Measurements from ENCODE around the gene MIA. TPM values are rescaled to one million over a fixed set of nuclear protein-coding genes. Genes with fewer than 3 reads are reported as not detected.

The MIA gene
- total RNA-seq, 2 donors from 2014 or later = not detected

DNA sequence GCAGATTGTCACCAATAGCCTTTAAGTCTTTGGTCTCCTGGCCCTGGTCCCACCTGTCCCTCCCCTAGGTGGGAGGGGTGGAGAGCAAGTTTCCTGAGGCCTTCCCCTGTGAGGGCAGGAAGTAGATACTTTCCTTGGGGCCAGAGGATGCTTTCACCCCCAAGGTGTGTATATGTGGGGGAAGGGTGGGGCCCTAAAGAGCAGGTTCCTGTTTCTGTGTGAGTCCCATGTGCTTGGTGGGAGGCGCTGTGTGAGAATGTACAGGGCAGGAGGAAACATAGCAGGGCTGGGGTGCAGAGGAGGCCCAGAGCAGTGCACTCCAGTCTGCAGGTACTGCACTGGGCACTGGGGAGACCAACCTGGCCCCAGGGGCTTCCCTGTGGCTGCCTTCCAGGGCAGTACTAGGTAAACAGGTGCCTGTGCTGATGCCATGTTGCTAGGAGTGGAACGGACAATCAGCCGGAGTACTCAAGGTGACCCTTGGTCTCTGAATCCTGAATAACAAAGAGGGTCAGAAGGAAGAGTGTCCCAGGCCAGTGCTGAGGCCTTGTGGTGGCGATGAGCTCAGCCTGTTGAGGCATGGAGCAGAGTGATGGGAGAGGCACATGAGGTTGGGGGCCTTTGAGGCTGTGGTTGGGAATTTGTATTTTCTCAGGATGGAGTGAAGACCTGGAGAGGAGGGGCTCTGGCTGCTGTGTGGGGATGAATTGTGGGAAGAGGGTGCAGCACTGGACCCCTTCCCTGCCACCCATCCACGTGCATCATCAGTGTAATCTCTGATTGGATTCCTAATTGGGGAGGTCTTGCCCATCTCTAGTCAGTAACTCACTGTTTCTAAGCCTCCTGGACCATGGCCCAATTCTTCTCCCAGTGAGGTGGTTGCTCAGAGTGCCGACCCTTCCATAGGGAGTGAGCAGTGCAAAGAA is 28.8 kb downstream of the MIA start:
- TF ChIP-seq, protein P1, sequence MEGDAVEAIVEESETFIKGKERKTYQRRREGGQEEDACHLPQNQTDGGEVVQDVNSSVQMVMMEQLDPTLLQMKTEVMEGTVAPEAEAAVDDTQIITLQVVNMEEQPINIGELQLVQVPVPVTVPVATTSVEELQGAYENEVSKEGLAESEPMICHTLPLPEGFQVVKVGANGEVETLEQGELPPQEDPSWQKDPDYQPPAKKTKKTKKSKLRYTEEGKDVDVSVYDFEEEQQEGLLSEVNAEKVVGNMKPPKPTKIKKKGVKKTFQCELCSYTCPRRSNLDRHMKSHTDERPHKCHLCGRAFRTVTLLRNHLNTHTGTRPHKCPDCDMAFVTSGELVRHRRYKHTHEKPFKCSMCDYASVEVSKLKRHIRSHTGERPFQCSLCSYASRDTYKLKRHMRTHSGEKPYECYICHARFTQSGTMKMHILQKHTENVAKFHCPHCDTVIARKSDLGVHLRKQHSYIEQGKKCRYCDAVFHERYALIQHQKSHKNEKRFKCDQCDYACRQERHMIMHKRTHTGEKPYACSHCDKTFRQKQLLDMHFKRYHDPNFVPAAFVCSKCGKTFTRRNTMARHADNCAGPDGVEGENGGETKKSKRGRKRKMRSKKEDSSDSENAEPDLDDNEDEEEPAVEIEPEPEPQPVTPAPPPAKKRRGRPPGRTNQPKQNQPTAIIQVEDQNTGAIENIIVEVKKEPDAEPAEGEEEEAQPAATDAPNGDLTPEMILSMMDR (IDR thresholded peaks at IDR 0.05) = no peak
- Histone ChIP-seq H3K27ac (peak overlapping the region; percentile 55 to 84), H3K4me3 (peak overlapping the region; percentile 12), H3K9me3 (no peaks in the 10 kb centered on the region), H3K27me3 (replicated peaks; ENCODE audit: insufficient read depth) (no peaks in the 10 kb centered on the region), H3K36me3 (peaks cover 14% of the 10 kb centered on the region), H3K4me1 (ENCODE audit: control insufficient read depth in 1 of 2, low read depth in 2 of 2) (peaks cover 54 to 80% of the 10 kb centered on the region in 2 donors)
- ATAC-seq (ENCODE audit: insufficient number of reproducible peaks, low FRiP score, low read depth) = no peak
- DNase-seq (ENCODE audit: low spot score) = no peak

DNA sequence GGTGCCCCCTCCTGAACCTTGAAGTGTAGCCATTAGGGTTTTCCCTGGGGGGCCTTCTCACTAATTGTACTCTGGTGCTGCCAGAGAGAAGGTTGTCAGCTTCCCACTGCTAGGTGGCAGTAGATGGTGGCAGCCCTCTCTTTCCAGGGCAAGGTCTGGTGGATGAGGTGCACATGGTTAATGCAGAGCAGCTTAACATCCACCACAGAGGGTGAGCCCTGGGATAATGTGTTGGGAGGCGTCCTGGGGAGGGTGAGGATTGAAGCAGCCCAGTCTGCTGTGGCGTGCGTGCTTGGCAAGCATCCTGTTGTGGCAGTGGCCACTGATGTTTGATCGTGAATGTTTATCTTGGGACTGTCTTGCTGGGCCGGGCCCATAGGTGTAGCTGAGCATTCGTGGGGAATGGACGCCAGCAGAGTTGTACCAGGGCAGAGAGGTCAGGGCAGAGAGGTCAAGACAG is 29.5 kb downstream of the MIA start:
- TF ChIP-seq, protein P1 (IDR thresholded peaks at IDR 0.05) = no peak
- H3K4me3 ChIP-seq = peak overlapping the region; percentile 12
- no peaks in the 10 kb centered on the region for H3K9me3 ChIP-seq
- ATAC-seq (ENCODE audit: insufficient number of reproducible peaks, low FRiP score, low read depth) = no peak
- peaks cover 55 to 84% of the 10 kb centered on the region in 2 donors for H3K4me1 ChIP-seq (ENCODE audit: control insufficient read depth in 1 of 2, low read depth in 2 of 2)
- no peak for DNase-seq (ENCODE audit: low spot score)
- H3K27me3 ChIP-seq (replicated peaks; ENCODE audit: insufficient read depth) = no peaks in the 10 kb centered on the region
- H3K36me3 ChIP-seq = peaks cover 19% of the 10 kb centered on the region
- H3K27ac ChIP-seq = peak overlapping the region; percentile 55 to 84

GRCh38 chr19:40805258-40805868 is 30.0 kb downstream of the MIA start:
- Histone ChIP-seq H3K4me1 (ENCODE audit: control insufficient read depth in 1 of 2, low read depth in 2 of 2) (peaks cover 54 to 85% of the 10 kb centered on the region in 2 donors), H3K36me3 (peaks cover 19% of the 10 kb centered on the region), H3K27ac (peak overlapping the region; percentile 24 to 84), H3K9me3 (no peaks in the 10 kb centered on the region), H3K4me3 (no peak overlapping the region), H3K27me3 (replicated peaks; ENCODE audit: insufficient read depth) (no peaks in the 10 kb centered on the region)
- ATAC-seq (ENCODE audit: insufficient number of reproducible peaks, low FRiP score, low read depth) = no peak
- TF ChIP-seq, protein P1 (IDR thresholded peaks at IDR 0.05) = no peak
- no peak for DNase-seq (ENCODE audit: low spot score)

GRCh38 chr19:40806423-40807146 is 31.3 kb downstream of the MIA start:
- Histone ChIP-seq H3K27ac (peak overlapping the region; percentile 24 to 45), H3K4me3 (no peak overlapping the region), H3K4me1 (ENCODE audit: control insufficient read depth in 1 of 2, low read depth in 2 of 2) (peaks cover 42 to 79% of the 10 kb centered on the region in 2 donors)

More at GRCh38 chr19:40806423-40807146, 31.3 kb downstream of the MIA start:
- DNase-seq (ENCODE audit: low spot score) (peak; percentile 71), ATAC-seq (ENCODE audit: insufficient number of reproducible peaks, low FRiP score, low read depth) (no peak)
- Histone ChIP-seq H3K9me3 (no peaks in the 10 kb centered on the region), H3K36me3 (peaks cover 15% of the 10 kb centered on the region), H3K27me3 (replicated peaks; ENCODE audit: insufficient read depth) (no peaks in the 10 kb centered on the region)
- TF ChIP-seq, protein P1 (IDR thresholded peaks at IDR 0.05) = peak; percentile 80

Data from thoracic aorta (tissue), 2 donors.